NCI-H524 (cell line): ENCODE results near the gene POU2AF3.
"Not testable (repeated sequence)": the region's sequence is repeated elsewhere in the genome, so short reads cannot be mapped to it uniquely, and the experiment has no call there.

Experiments
- DNase-seq, 2 experiments: peaks; one replicate each; lab custom pipeline; 2025; lab: John Stamatoyannopoulos, UW

Gene POU2AF3

GRCh38 chr11:111298413-111299100 is at the start of gene POU2AF3:
TSS of gene POU2AF3 (plus strand) at chr11:111298546. CDS start at chr11:111298582, 36 bp downstream.
- DNase-seq, result peak in 1 of 2 experiments; percentile 26

- no peak for DNase-seq
These were observed 47.4 kb upstream of the POU2AF3 start for GRCh38 chr11:111250936-111251335.

GRCh38 chr11:111253131-111253530 is 45.2 kb upstream of the POU2AF3 start:
- DNase-seq, result no peak

GRCh38 chr11:111253630-111254029 is 44.7 kb upstream of the POU2AF3 start:
- no peak for DNase-seq

GRCh38 chr11:111258046-111258445 is 40.3 kb upstream of the POU2AF3 start:
- no peak for DNase-seq

GRCh38 chr11:111259896-111260295 is 38.5 kb upstream of the POU2AF3 start:
- DNase-seq, result no peak

- no peak for DNase-seq
These were observed 37.5 kb upstream of the POU2AF3 start for GRCh38 chr11:111260811-111261210.

- no peak for DNase-seq
These were observed 33.7 kb upstream of the POU2AF3 start for GRCh38 chr11:111264646-111265045.

GRCh38 chr11:111265421-111265820 is 32.9 kb upstream of the POU2AF3 start:
- DNase-seq, result peak in 1 of 2 experiments; percentile 49

- not testable (repeated sequence) for DNase-seq
These were observed 30.0 kb upstream of the POU2AF3 start for GRCh38 chr11:111268303-111268702.

GRCh38 chr11:111269146-111269868 is 29.0 kb upstream of the POU2AF3 start:
- DNase-seq, result no peak

GRCh38 chr11:111272420-111272819 is 25.9 kb upstream of the POU2AF3 start:
- DNase-seq, result no peak

- DNase-seq, result no peak
These were observed 15.7 kb upstream of the POU2AF3 start for GRCh38 chr11:111282562-111283075.

- no peak for DNase-seq
These were observed 14.3 kb upstream of the POU2AF3 start for GRCh38 chr11:111283945-111284481.

GRCh38 chr11:111285189-111286091 is 12.9 kb upstream of the POU2AF3 start:
- DNase-seq, result no peak

GRCh38 chr11:111291764-111292163 is 6.6 kb upstream of the POU2AF3 start:
- no peak for DNase-seq

- not testable (repeated sequence) for DNase-seq
These were observed 5.9 kb upstream of the POU2AF3 start for GRCh38 chr11:111292408-111292807.

- DNase-seq, result no peak
These were observed 2.1 kb upstream of the POU2AF3 start for GRCh38 chr11:111296196-111296595.

GRCh38 chr11:111297696-111298095 is 650 bp upstream of the POU2AF3 start:
- no peak for DNase-seq

- peak in 1 of 2 experiments; percentile 28 for DNase-seq
These were observed 1.0 kb downstream of the POU2AF3 start for GRCh38 chr11:111299101-111300026.

GRCh38 chr11:111300569-111300968 is 2.2 kb downstream of the POU2AF3 start:
- no peak for DNase-seq
